GM21723 (cell line): ENCODE data around the gene AIFM3.

ENCODE experiments used
- ATAC-seq: cut with Tn5 transposase; IDR thresholded peaks from one replicate; pipeline ENCODE4 v1.9.1; 2021; ENCODE audit warnings: mild to moderate bottlenecking, moderate library complexity; ENCODE audit not compliant: unreplicated experiment

Gene AIFM3

DNA sequence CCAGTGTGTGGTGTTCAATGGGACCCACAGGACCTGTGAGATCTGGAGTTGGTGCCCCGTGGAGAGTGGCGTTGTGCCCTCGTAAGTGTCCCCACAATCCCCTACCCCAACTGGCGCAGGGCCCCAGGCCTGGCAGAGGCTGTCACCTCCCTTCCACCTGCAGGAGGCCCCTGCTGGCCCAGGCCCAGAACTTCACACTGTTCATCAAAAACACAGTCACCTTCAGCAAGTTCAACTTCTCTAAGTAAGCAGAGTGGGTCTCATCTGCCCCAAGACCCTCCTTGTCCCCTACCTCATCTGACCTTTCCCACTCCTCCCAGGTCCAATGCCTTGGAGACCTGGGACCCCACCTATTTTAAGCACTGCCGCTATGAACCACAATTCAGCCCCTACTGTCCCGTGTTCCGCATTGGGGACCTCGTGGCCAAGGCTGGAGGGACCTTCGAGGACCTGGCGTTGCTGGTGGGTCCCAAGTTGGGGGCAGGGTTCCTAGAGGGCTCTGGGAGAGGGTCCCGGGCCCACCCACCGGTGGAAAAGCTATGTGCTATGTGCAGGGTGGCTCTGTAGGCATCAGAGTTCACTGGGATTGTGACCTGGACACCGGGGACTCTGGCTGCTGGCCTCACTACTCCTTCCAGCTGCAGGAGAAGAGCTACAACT, 56.0 kb downstream of the AIFM3 start:
- no peak for ATAC-seq

GRCh38 chr22:21025266-21025665, 58.2 kb downstream of the AIFM3 start:
- no peak for ATAC-seq

DNA sequence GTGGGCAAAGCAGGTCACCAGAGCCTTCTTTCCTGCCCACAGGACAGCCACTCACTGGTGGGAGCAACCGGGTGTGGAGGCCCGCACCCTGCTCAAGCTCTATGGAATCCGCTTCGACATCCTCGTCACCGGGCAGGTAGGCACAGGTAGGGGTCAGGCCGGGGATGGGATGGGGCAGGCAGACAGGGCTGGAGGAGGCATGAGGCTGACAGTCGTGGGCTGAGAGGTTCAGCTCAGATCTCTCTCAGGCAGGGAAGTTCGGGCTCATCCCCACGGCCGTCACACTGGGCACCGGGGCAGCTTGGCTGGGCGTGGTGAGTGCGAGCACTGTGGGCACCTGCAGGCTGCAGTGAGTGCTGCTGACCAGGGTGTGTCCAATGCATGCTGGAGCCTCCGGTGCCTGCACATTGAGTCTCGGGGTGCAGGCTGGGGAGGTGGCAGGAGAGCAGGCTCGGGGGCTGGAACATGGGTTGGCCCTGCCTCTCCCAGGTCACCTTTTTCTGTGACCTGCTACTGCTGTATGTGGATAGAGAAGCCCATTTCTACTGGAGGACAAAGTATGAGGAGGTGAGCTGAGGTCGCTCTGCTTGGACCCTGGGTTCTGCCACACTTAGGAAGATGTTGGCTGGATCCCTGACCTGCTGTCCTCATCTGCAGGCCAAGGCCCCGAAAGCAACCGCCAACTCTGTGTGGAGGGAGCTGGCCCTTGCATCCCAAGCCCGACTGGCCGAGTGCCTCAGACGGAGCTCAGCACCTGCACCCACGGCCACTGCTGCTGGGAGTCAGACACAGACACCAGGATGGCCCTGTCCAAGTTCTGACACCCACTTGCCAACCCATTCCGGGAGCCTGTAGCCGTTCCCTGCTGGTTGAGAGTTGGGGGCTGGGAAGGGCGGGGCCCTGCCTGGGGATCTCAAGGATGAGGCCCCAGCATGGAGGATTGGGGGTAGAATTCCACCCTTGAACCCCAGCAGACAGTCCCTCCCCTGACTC, 59.0 kb downstream of the AIFM3 start:
- no peak for ATAC-seq

DNA sequence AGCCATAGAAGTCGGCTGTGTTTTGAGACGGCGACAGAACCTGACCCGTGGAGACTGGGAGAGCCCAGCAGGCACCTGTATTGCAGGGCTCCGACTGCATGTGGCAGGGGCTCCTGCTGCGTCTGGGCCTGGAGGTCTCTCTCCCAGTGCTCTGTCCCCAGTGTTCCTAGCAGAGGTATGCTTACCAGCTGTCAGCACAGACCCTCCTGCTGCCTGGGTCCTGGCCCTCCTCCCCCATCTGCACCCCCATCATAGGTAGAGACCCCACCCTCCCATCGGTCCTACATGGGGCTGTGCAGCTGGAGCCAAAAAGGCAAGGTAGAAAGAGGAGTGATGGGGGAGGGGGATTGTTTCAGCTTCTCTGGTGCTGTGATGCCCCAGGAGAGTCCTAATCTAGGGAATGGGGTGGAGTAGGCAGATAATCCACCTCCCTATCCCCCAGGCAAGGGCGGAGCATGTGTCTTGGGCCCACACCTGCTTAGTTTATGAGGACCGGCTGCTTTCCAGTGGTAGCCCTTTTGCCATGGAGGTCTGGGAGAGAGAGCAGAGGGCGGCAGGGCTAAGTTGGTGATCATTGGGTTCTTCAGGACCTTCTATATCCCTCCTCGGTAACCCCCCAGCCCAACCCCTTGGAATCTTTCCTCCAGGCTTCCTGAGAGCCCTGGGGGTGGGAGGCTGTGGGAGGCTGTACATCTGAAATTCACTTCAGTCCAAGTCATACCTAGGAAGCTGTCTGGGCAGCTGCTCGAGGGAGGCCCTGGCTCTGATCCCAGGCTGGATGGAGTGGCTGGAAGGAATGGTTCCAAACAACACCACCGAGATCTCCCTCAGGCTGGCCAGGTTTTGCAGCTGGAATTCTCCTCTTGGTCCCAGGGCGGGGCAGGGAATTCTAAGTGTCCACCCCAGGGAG, 60.0 kb downstream of the AIFM3 start:
- no peak for ATAC-seq

- ATAC-seq = no peak
Measured at GRCh38 chr22:21028277-21029251, 61.5 kb downstream of the AIFM3 start.

DNA sequence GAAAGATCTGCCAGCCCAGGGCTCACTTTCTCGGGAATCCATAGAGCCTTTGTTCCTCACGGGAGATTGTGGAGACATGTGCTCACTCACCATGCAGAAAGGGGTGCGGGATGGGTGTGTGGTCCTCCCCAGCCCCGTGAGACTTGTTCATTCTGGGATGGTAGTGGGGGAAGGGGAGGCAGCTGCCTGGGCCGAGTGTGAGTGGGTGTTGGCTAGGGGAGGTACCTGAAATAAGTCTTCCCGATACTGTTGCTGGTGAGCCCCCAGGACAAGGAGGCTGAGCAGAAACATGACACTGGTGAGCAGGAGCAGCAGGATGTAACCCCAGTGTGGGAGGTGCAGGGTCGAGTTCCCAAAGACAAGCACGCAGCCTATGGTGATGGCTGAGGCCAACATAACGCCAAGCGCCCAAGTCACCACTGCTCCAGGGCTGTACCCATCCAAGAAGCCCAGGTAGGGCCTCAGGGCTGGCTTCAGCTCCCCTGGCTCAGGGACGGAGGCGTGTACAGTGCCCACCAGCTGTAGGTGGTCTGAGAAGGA, 62.5 kb downstream of the AIFM3 start:
- ATAC-seq = no peak

DNA sequence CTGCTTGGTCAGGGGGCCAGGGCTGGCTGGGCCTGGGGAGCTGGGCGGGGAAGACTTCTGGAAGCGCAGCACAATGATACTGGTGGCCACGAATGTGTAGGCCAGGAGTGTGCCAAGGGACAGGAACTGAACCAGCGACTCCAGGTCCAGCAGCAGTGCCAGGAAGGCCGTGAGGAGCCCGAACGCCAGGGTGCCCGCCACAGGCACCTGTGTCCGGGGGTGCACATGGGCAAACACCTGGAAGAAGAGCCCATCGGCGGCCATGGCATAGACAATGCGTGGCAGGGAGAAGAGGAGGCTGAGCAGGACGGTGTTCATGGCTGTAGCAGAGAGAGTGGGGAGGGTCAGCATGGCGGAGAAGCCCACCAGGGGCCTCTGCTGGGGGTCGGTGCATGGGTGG, 63.0 kb downstream of the AIFM3 start:
- ATAC-seq = no peak
